K562 (cell line): ENCODE results near the gene NPB. TPM values are rescaled to one million over a fixed set of nuclear protein-coding genes. Genes with fewer than 3 reads are reported as not detected.

Experiments
- BCOR ChIP-seq: fragments of 450-650 bp; IDR thresholded peaks from 2 replicates; pipeline ENCODE4 v1.6.1; 2016
- CHD1 ChIP-seq: fragments of 200-600 bp; sonication (generic); IDR thresholded peaks from one replicate; pipeline ENCODE4 v1.6.1; 2012; ENCODE audit warnings: mild to moderate bottlenecking, moderate library complexity, low read length, inconsistent platforms
- CREB5 ChIP-seq: fragments of 250-450 bp; sonication (Bioruptor Pico); IDR thresholded peaks from 2 replicates; pipeline ENCODE4 v1.5.0; 2020; ENCODE audit warnings: mild to moderate bottlenecking
- HDAC6 ChIP-seq: IDR thresholded peaks from 2 replicates; pipeline ENCODE4 v1.6.1; 2012; ENCODE audit warnings: low read depth, mild to moderate bottlenecking, control low read depth, inconsistent platforms, low read length, moderate library complexity
- HMGN3 ChIP-seq: IDR thresholded peaks from 2 replicates; pipeline ENCODE4 v1.6.1; 2011; ENCODE audit warnings: borderline replicate concordance, low read depth, mild to moderate bottlenecking, mixed read lengths, low read length; ENCODE audit not compliant: insufficient read length; ENCODE audit errors: extremely low read depth
- HNRNPUL1 ChIP-seq: fragments of 200-400 bp; formaldehyde crosslinking; IDR thresholded peaks from 2 replicates; pipeline ENCODE4 v1.6.1; 2017; ENCODE audit warnings: low read length
- MAZ ChIP-seq, 2 experiments: fragments of 450-650 bp in 1 of 2; sonication (generic) in 1 of 2; formaldehyde crosslinking; IDR thresholded peaks in 1 of 2; conservative IDR thresholded peaks in 1 of 2; 2 replicates each; pipeline versions ENCODE4 v1.4.0 to v1.5.0; 2020; ENCODE audit warnings: mild to moderate bottlenecking in 1 of 2, missing genetic modification reagents in 1 of 2
- MTA3 ChIP-seq: fragments of 450-650 bp; formaldehyde crosslinking; IDR thresholded peaks from 2 replicates; pipeline ENCODE4 v1.6.1; 2017; ENCODE audit warnings: mild to moderate bottlenecking, borderline replicate concordance
- NFIX ChIP-seq: fragments of 250-450 bp; sonication (Bioruptor Pico); IDR thresholded peaks from 2 replicates; pipeline ENCODE4 v1.4.0; 2020; ENCODE audit warnings: low read depth, mild to moderate bottlenecking, moderate library complexity
- NR2C2 ChIP-seq, 2 experiments: fragments of 200-800 bp in 1 of 2; sonication (Bioruptor generic) in 1 of 2; sonication (generic) in 1 of 2; formaldehyde crosslinking in 1 of 2; IDR thresholded peaks; 2 replicates each; pipeline versions ENCODE4 v1.6.1 to v1.8.0; 2016 to 2022; ENCODE audit warnings: mild to moderate bottlenecking in 1 of 2, missing compliant biosample characterization in 1 of 2, missing genetic modification characterization in 1 of 2, missing genetic modification reagents in 1 of 2
- POLR3A ChIP-seq: IDR thresholded peaks from 2 replicates; pipeline ENCODE4 v1.6.1; 2011; ENCODE audit warnings: borderline replicate concordance, mild to moderate bottlenecking, moderate library complexity; ENCODE audit not compliant: insufficient read length, insufficient read depth; ENCODE audit errors: extremely low read depth
- RBM34 ChIP-seq: fragments of 200-400 bp; formaldehyde crosslinking; IDR thresholded peaks from 2 replicates; pipeline ENCODE4 v1.6.1; 2018; ENCODE audit warnings: low read length, borderline replicate concordance; ENCODE audit not compliant: insufficient read depth
- SAFB ChIP-seq: fragments of 200-400 bp; formaldehyde crosslinking; IDR thresholded peaks from 2 replicates; pipeline ENCODE4 v1.6.1; 2017; ENCODE audit warnings: low read depth, low read length, borderline replicate concordance
- TEAD1 ChIP-seq, 2 experiments: fragments of 450-650 bp in 1 of 2; sonication (generic) in 1 of 2; formaldehyde crosslinking; IDR thresholded peaks; 2 replicates each; pipeline versions ENCODE4 v1.4.0 to v1.8.0; 2020 to 2022; ENCODE audit warnings: mild to moderate bottlenecking in 2 of 2, missing genetic modification reagents in 1 of 2
- TGIF2 ChIP-seq: sonication (generic); formaldehyde crosslinking; IDR thresholded peaks from 2 replicates; pipeline ENCODE4 v1.8.1; 2022; ENCODE audit warnings: mild to moderate bottlenecking, missing genetic modification reagents, moderate library complexity
- THAP7 ChIP-seq: fragments of 250-450 bp; sonication (Bioruptor Pico); IDR thresholded peaks from 2 replicates; pipeline ENCODE4 v1.5.0; 2021
- VEZF1 ChIP-seq: fragments of 200-800 bp; sonication (Bioruptor generic); IDR thresholded peaks from 2 replicates; pipeline ENCODE4 v1.6.1; 2017; ENCODE audit warnings: missing genetic modification characterization, missing compliant biosample characterization
- ZBTB9 ChIP-seq: fragments of 450-650 bp; formaldehyde crosslinking; IDR thresholded peaks from 2 replicates; pipeline ENCODE4 v1.4.0; 2020; ENCODE audit warnings: mild to moderate bottlenecking, moderate library complexity
- ZNF212 ChIP-seq: fragments of 450-650 bp; formaldehyde crosslinking; IDR thresholded peaks from 2 replicates; pipeline ENCODE4 v1.4.0; 2020; ENCODE audit warnings: mild to moderate bottlenecking
- polyA plus RNA-seq, 8 experiments: library from polyadenylated mRNA; depleted of rRNA in 4 of 8; stranded (reverse) in 5 of 8; unstranded in 3 of 8; fragments of >200 nt; fragmentation: Nextera tagmentation in 2 of 8; fragmentation: Illumina TruSeq in 1 of 8; extraction: Ambion mirVana in 2 of 8; extraction: Trizol in 1 of 8; gene quantifications; 2 replicates each; pipeline versions ENCODE4 v1.2.1 to v1.2.3, GENCODE V29; 2011 to 2014; ENCODE audit warnings: inconsistent platforms in 1 of 8, missing spikeins in 1 of 8
- total RNA-seq, 7 experiments: library from RNA; depleted of rRNA in 6 of 7; stranded (reverse); fragments of >200 nt in 6 of 7; fragmentation: Illumina TruSeq in 2 of 7; extraction: Trizol in 2 of 7; gene quantifications; 2 replicates each; pipeline versions ENCODE4 v1.2.1 to v1.2.3, GENCODE V29; 2011 to 2021; ENCODE audit warnings: low replicate concordance in 1 of 7

Gene NPB
- total and polyA plus RNA-seq, 9 of the 15 experiments (the other 6 are each of a cell fraction or from before 2014, with no cell fraction given), result 0.03 to 0.61 (median 0.14) TPM; not detected in 2

GRCh38 chr17:81859906-81860755 lies 41.9 kb upstream of the NPB start, which contains the start of gene P4HB (continued):
- TF ChIP-seq THAP7 (CRISPR knock-in tag), result no peak
- no peak for TF ChIP-seq RBM34
- peak; percentile 57; the same call in 1 of the 2 replicates for TF ChIP-seq MTA3
- no peak for TF ChIP-seq CREB5 (CRISPR knock-in tag)
- TF ChIP-seq NR2C2 (CRISPR knock-in tag; IDR thresholded peaks at IDR 0.05), result peak; percentile 69; the same call in 1 of the 2 replicates
- TF ChIP-seq NR2C2 (tag; IDR thresholded peaks at IDR 0.05), result peak; percentile 97; the same call in 1 of the 2 replicates
- peak; percentile 99 for TF ChIP-seq VEZF1
- TF ChIP-seq TGIF2 (CRISPR knock-in tag), result 0 out of 2 replicates have a peak, but pooled peaks have one; percentile 54
- TF ChIP-seq HMGN3, result peak; percentile 25
- 0 out of 4 replicates have a peak, but pooled peaks of 1 of the 2 experiments have one; percentile 54 for TF ChIP-seq TEAD1 (CRISPR knock-in tag; IDR thresholded peaks at IDR 0.05)
- TF ChIP-seq ZNF212 (CRISPR knock-in tag), result 0 out of 2 replicates have a peak, but pooled peaks have one; percentile 52
- TF ChIP-seq SAFB, result no peak
- no peak for TF ChIP-seq HDAC6
- TF ChIP-seq ZBTB9 (CRISPR knock-in tag), result no peak
- no peak for TF ChIP-seq POLR3A
- TF ChIP-seq NFIX, result no peak
- TF ChIP-seq MAZ (CRISPR knock-in tag; conservative IDR thresholded peaks at IDR 0.05 in 1 of 2, IDR thresholded peaks at IDR 0.05 in 1 of 2), result peak in 1 of 2 experiments; percentile 37; a peak in 2 of 4 replicates
- no peak for TF ChIP-seq HNRNPUL1
- TF ChIP-seq BCOR, result no peak
- TF ChIP-seq CHD1, result peak; percentile 87
